A549 (cell line): ENCODE data around the gene ATP8A1.

Experiments
- CTCF ChIP-seq: fragments of >200 bp; sonication (Bioruptor Twin); formaldehyde crosslinking; IDR thresholded peaks from 3 replicates; pipeline ENCODE4 v1.5.1; 2016
- KDM1A ChIP-seq: fragments of 200-600 bp; sonication (generic); IDR thresholded peaks from 2 replicates; pipeline ENCODE4 v1.6.1; 2016; ENCODE audit warnings: low read depth, mild to moderate bottlenecking
- MAX ChIP-seq: IDR thresholded peaks from 2 replicates; pipeline ENCODE4 v1.6.1; 2012
- SMC3 ChIP-seq: fragments of >200 bp; sonication (Bioruptor Twin); formaldehyde crosslinking; IDR thresholded peaks from 3 replicates; pipeline ENCODE4 v1.6.1; 2018; ENCODE audit warnings: inconsistent platforms
- SREBF2 ChIP-seq: fragments of 450-650 bp; IDR thresholded peaks from 2 replicates; pipeline ENCODE4 v1.6.1; 2014; ENCODE audit warnings: mild to moderate bottlenecking, moderate library complexity
- ZFP36 ChIP-seq: fragments of 450-650 bp; IDR thresholded peaks from 2 replicates; pipeline ENCODE4 v1.6.1; 2014; ENCODE audit warnings: borderline replicate concordance; ENCODE audit not compliant: partially characterized antibody

- no peak for TF ChIP-seq KDM1A
- no peak for TF ChIP-seq MAX
- TF ChIP-seq CTCF, result no peak
- no peak for TF ChIP-seq ZFP36
- TF ChIP-seq SMC3, result no peak
- TF ChIP-seq SREBF2, result no peak
Observed at GRCh38 chr4:42617030-42617429, 39.9 kb downstream of the ATP8A1 start.
